ENCODE measurements around the gene CHAD.

The CHAD gene

GRCh38 chr17:50468304-50469207 is at the start of gene CHAD:
TSS of gene CHAD (minus strand) at chr17:50468880. CDS start at chr17:50468813, 67 bp downstream.
- no peak for DNase-seq

- DNase-seq = no peak
Observed at GRCh38 chr17:50517504-50518383, 49.1 kb upstream of the CHAD start.

- no peak for DNase-seq
Observed at GRCh38 chr17:50517011-50517410, 48.3 kb upstream of the CHAD start.

GRCh38 chr17:50514936-50515702 is 46.4 kb upstream of the CHAD start:
- no peak for DNase-seq

- DNase-seq = no peak
Observed at GRCh38 chr17:50514388-50514787, 45.7 kb upstream of the CHAD start.

- DNase-seq = no peak
Observed at GRCh38 chr17:50513495-50513894, 44.8 kb upstream of the CHAD start.

- no peak for DNase-seq
Observed at GRCh38 chr17:50511058-50511457, 42.4 kb upstream of the CHAD start.

- DNase-seq = no peak
Observed at GRCh38 chr17:50508573-50509460, 40.1 kb upstream of the CHAD start.

GRCh38 chr17:50507871-50508572 is 39.3 kb upstream of the CHAD start, which contains the start of gene MYCBPAP:
TSS of gene MYCBPAP (plus strand) at chr17:50508439. CDS start at chr17:50508675, 236 bp downstream.
- DNase-seq = no peak

GRCh38 chr17:50506298-50506697 is 37.6 kb upstream of the CHAD start:
- no peak for DNase-seq

- DNase-seq = no peak
Observed at GRCh38 chr17:50505591-50506130, 37.0 kb upstream of the CHAD start.

GRCh38 chr17:50502301-50502990 is 33.8 kb upstream of the CHAD start:
- DNase-seq = no peak

- no peak for DNase-seq
Observed at GRCh38 chr17:50501054-50501453, 32.4 kb upstream of the CHAD start.

GRCh38 chr17:50499721-50500120 is 31.0 kb upstream of the CHAD start:
- DNase-seq = no peak

GRCh38 chr17:50499270-50499669 is 30.6 kb upstream of the CHAD start:
- no peak for DNase-seq

GRCh38 chr17:50498021-50498874 is 29.6 kb upstream of the CHAD start:
- no peak for DNase-seq

GRCh38 chr17:50495918-50496317 is 27.2 kb upstream of the CHAD start:
- no peak for DNase-seq

- DNase-seq = no peak
Observed at GRCh38 chr17:50495217-50495823, 26.6 kb upstream of the CHAD start.

GRCh38 chr17:50493744-50494143 is 25.1 kb upstream of the CHAD start:
- no peak for DNase-seq
